ENCODE results near the gene HNRNPAB.

The HNRNPAB gene

DNA sequence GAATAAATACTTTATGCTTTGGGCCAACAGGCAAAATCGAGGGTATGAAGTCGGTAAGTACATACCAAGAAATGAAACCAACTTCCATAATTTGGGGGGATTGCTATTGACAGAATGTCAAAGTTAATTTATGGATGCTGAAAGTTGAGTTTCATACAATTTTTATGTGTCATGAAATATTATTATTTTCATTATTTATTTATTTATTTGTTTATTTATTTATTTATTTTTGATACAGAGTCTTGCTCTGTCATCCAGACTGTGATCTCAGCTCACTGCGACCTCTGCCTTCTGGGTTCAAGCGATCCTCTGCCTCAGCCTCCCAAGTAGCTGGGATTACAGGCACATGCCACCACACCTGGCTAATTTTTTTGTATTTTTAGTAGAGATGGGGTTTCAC, 12.7 kb upstream of the HNRNPAB start (continued):
- TF ChIP-seq ZNF133 (tag by site-specific recombination; IDR thresholded peaks at IDR 0.05) (no peak), CTCF (tag by site-specific recombination; IDR thresholded peaks at IDR 0.05) (no peak), ZNF548 (tag by site-specific recombination; IDR thresholded peaks at IDR 0.05) (no peak), WT1 (tag by site-specific recombination; IDR thresholded peaks at IDR 0.05) (no peak), HOXC10 (CRISPR knock-in tag; IDR thresholded peaks at IDR 0.05) (no peak), HOXA7 (CRISPR knock-in tag; IDR thresholded peaks at IDR 0.05; ENCODE audit: borderline replicate concordance) (no peak), ZBTB7A (tag by site-specific recombination; IDR thresholded peaks at IDR 0.05; ENCODE audit: low read depth) (no peak), ZNF610 (tag by site-specific recombination; IDR thresholded peaks at IDR 0.05; ENCODE audit: borderline replicate concordance) (no peak), SETDB1 (IDR thresholded peaks at IDR 0.05; ENCODE audit: insufficient read length, low read length) (no peak), ZNF362 (tag by site-specific recombination; IDR thresholded peaks at IDR 0.05) (no peak), HIC1 (tag by site-specific recombination; IDR thresholded peaks at IDR 0.05) (no peak), GLIS1 (tag by site-specific recombination; IDR thresholded peaks at IDR 0.05) (no peak), ZNF623 (tag by site-specific recombination; IDR thresholded peaks at IDR 0.05) (peak; percentile 53), ZNF335 (tag by site-specific recombination; conservative IDR thresholded peaks at IDR 0.05) (no peak), ZNF530 (tag by site-specific recombination; IDR thresholded peaks at IDR 0.05; ENCODE audit: low read depth) (0 out of 2 replicates have a peak, but pooled peaks have one; percentile 12), ZNF510 (tag by site-specific recombination; IDR thresholded peaks at IDR 0.05; ENCODE audit: insufficient replicate concordance) (peak; percentile 68), ZBTB1 (tag by site-specific recombination; IDR thresholded peaks at IDR 0.05) (0 out of 2 replicates have a peak, but pooled peaks have one; percentile 56), ZNF19 (tag by site-specific recombination; IDR thresholded peaks at IDR 0.05; ENCODE audit: low read depth) (0 out of 2 replicates have a peak, but pooled peaks have one; percentile 30), ZNF175 (tag by site-specific recombination; IDR thresholded peaks at IDR 0.05) (no peak), ZNF777 (tag by site-specific recombination; IDR thresholded peaks at IDR 0.05; ENCODE audit: borderline replicate concordance) (no peak), FEZF1 (tag by site-specific recombination; IDR thresholded peaks at IDR 0.05) (no peak), ZNF37A (tag by site-specific recombination; IDR thresholded peaks at IDR 0.05) (no peak), PATZ1 (tag by site-specific recombination; IDR thresholded peaks at IDR 0.05) (no peak), ZNF2 (tag by site-specific recombination; IDR thresholded peaks at IDR 0.05) (no peak), HOXD13 (CRISPR knock-in tag; IDR thresholded peaks at IDR 0.05; ENCODE audit: borderline replicate concordance) (no peak), SCRT1 (tag by site-specific recombination; IDR thresholded peaks at IDR 0.05; ENCODE audit: borderline replicate concordance) (no peak), ZNF549 (tag by site-specific recombination; IDR thresholded peaks at IDR 0.05) (no peak), ZNF654 (tag by site-specific recombination; IDR thresholded peaks at IDR 0.05; ENCODE audit: low read depth) (peak; percentile 23; the same call in 1 of the 2 replicates), OVOL3 (tag by site-specific recombination; IDR thresholded peaks at IDR 0.05) (no peak)
- TF ChIP-seq, protein P1, sequence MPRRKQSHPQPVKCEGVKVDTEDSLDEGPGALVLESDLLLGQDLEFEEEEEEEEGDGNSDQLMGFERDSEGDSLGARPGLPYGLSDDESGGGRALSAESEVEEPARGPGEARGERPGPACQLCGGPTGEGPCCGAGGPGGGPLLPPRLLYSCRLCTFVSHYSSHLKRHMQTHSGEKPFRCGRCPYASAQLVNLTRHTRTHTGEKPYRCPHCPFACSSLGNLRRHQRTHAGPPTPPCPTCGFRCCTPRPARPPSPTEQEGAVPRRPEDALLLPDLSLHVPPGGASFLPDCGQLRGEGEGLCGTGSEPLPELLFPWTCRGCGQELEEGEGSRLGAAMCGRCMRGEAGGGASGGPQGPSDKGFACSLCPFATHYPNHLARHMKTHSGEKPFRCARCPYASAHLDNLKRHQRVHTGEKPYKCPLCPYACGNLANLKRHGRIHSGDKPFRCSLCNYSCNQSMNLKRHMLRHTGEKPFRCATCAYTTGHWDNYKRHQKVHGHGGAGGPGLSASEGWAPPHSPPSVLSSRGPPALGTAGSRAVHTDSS (tag by site-specific recombination; IDR thresholded peaks at IDR 0.05) = no peak
- TF ChIP-seq, protein P2, sequence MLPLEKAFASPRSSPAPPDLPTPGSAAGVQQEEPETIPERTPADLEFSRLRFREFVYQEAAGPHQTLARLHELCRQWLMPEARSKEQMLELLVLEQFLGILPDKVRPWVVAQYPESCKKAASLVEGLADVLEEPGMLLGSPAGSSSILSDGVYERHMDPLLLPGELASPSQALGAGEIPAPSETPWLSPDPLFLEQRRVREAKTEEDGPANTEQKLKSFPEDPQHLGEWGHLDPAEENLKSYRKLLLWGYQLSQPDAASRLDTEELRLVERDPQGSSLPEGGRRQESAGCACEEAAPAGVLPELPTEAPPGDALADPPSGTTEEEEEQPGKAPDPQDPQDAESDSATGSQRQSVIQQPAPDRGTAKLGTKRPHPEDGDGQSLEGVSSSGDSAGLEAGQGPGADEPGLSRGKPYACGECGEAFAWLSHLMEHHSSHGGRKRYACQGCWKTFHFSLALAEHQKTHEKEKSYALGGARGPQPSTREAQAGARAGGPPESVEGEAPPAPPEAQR (tag by site-specific recombination; IDR thresholded peaks at IDR 0.05) = no peak

Data from HEK293 (cell line).